Measurements from ENCODE around the gene COX4I1. TPM values are rescaled to one million over a fixed set of nuclear protein-coding genes. Genes with fewer than 3 reads are reported as not detected.

COX4I1 gene
- total RNA-seq = 602 and 614 TPM in 2 replicates

DNA sequence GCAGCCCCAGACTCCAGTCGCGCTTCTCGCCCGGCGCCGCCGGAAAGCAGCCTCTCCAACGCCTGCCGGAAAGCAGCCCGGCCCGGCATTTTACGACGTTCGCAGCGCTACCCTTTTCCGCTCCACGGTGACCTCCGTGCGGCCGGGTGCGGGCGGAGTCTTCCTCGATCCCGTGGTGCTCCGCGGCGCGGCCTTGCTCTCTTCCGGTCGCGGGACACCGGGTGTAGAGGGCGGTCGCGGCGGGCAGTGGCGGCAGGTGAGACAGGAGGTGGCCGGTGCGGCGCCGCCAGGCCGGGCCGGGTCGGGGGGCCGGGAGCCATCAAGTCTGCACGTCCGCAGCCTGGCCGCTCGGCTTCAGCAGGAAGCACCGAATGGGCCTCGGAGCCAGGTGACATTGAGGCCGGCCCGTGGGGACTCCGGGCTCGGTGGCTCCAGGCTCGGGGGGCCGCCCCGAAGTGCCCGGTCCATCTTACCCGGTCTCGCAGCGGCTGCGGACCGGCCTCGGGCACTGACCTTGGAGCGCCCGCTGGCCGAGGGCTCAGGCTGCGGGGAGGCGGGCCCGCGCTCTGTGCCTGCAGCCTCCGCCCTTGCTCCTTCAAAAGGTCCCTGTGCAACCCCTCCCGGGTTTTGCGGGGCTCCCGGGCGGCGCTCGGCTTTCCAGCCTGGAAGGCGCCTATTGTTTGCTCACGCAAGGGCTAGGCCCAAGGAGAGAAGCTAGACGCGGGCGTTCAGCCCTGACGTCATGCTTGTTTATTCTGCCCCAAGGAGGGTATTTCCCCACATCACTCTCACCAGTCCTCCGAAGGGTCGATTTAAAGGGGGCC lies at the start of gene COX4I1, which contains the start of gene EMC8:
TSS of gene COX4I1 (plus strand) at position 199 of the 824 bp plus-strand sequence. CDS start 1,511 bp downstream, outside the sequence.
TSS of gene EMC8 (minus strand) at position 48 of the 824 bp plus-strand sequence. CDS start 249 bp downstream, outside the sequence.

GRCh38 chr16:85750827-85751697 lies 48.4 kb upstream of the COX4I1 start, which contains the start of gene C16orf74:
Gene C16orf74 (minus strand): TSS chr16:85751096. CDS start chr16:85735217, 15,879 bp downstream.

Other genes starting within 250 kb of the COX4I1 start
- 13.2 and 27.5 TPM in 2 replicates for gene GSE1, start 186.4 kb upstream of the COX4I1 start, total RNA-seq
- gene GINS2, start 110.7 kb upstream of the COX4I1 start, total RNA-seq = 0.85 and 1.6 TPM in 2 replicates
- 9.2 and 12.2 TPM in 2 replicates for gene C16orf74, start 48.6 kb upstream of the COX4I1 start, total RNA-seq
- 35.9 and 37.2 TPM in 2 replicates for gene EMC8, start 151 bp upstream of the COX4I1 start, total RNA-seq
- 0.58 TPM in 1 of 2 replicates, not detected in the other for gene IRF8, start 99.5 kb downstream of the COX4I1 start, total RNA-seq